Measurements from ENCODE around the gene MMUT.

The MMUT gene

DNA sequence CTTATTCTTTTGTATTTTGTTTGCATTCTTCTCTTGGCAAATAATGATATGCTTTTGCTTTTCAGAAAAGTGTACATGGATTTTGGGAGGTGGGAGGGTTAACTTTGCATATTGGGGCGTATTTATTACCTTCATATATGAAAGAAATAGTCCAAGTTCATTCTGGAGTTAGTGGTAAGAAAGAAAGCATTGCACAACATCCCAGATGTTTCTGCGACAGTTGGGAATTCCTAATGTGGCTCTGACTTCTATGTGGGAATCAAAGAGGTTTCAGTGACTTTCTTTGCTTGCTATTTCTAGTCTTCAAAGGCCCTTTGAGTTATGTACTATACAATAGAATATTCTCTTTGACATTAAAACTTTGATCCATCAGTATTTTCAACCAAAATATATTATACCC lies 78.1 kb downstream of the MMUT start:
- H3K4me2 ChIP-seq (ENCODE audit: low read depth, low read length, poor library complexity, severe bottlenecking): no peak overlapping the region
- no peaks in the 10 kb centered on the region for H3K9me2 ChIP-seq (replicated peaks; ENCODE audit: insufficient read depth, low read length)
- H3K27me3 ChIP-seq (ENCODE audit: low read length): no peaks in the 10 kb centered on the region
- no peak overlapping the region for H2AFZ ChIP-seq (ENCODE audit: low read depth, low read length, severe bottlenecking)
- TF ChIP-seq, protein P1, sequence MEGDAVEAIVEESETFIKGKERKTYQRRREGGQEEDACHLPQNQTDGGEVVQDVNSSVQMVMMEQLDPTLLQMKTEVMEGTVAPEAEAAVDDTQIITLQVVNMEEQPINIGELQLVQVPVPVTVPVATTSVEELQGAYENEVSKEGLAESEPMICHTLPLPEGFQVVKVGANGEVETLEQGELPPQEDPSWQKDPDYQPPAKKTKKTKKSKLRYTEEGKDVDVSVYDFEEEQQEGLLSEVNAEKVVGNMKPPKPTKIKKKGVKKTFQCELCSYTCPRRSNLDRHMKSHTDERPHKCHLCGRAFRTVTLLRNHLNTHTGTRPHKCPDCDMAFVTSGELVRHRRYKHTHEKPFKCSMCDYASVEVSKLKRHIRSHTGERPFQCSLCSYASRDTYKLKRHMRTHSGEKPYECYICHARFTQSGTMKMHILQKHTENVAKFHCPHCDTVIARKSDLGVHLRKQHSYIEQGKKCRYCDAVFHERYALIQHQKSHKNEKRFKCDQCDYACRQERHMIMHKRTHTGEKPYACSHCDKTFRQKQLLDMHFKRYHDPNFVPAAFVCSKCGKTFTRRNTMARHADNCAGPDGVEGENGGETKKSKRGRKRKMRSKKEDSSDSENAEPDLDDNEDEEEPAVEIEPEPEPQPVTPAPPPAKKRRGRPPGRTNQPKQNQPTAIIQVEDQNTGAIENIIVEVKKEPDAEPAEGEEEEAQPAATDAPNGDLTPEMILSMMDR (IDR thresholded peaks at IDR 0.05; ENCODE audit: insufficient read depth, low read length, poor library complexity, severe bottlenecking): no peak
- H3K9ac ChIP-seq (ENCODE audit: low read length): no peak overlapping the region
- H3K9me3 ChIP-seq (ENCODE audit: insufficient read depth, low read length): no peaks in the 10 kb centered on the region
- no peak overlapping the region for H3K4me3 ChIP-seq (ENCODE audit: insufficient read depth, low read length, poor library complexity, severe bottlenecking)
- no peaks in the 10 kb centered on the region for H3F3A ChIP-seq (ENCODE audit: insufficient read depth)
- no peaks in the 10 kb centered on the region for H3K79me2 ChIP-seq (ENCODE audit: insufficient read depth, low read length)
- no peaks in the 10 kb centered on the region for H3K36me3 ChIP-seq (ENCODE audit: low read length)
- no peaks in the 10 kb centered on the region for H4K20me1 ChIP-seq (ENCODE audit: low read depth, low read length)
- no peak overlapping the region for H3K27ac ChIP-seq (ENCODE audit: low read depth, low read length)
